ENCODE results near the gene ENPP1. TPM values are rescaled to one million over a fixed set of nuclear protein-coding genes. Genes with fewer than 3 reads are reported as not detected.

The ENPP1 gene
- total RNA-seq, 4 donors from 2014 or later = 7.9 to 35.2 (median 19.2) TPM

- Histone ChIP-seq H3K36me3 (no peaks in the 10 kb centered on the region), H3K9me3 (no peaks in the 10 kb centered on the region), H3K4me1 (peaks cover 0 to 15% (median 9%) of the 10 kb centered on the region in 4 donors), H3K27me3 (no peaks in the 10 kb centered on the region), H3K4me3 (no peak overlapping the region), H3K27ac (replicated peaks in 1 of 4) (no peak overlapping the region)
- 81% methylated on average over 3 of the region's 3 CpGs for WGBS
- TF ChIP-seq EP300 (IDR thresholded peaks at IDR 0.05) = no peak
- no peak for TF ChIP-seq POLR2AphosphoS5 (IDR thresholded peaks at IDR 0.05)
- no peak for TF ChIP-seq CTCF (IDR thresholded peaks at IDR 0.05)
- no peak for TF ChIP-seq POLR2A (IDR thresholded peaks at IDR 0.05; ENCODE audit: low read depth)
- no peak for DNase-seq (ENCODE audit: extremely low spot score)
- intact Hi-C loops (cut with DNase I) = no loop called here
Measured at GRCh38 chr6:131781687-131782086, 26.1 kb upstream of the ENPP1 start.

- Histone ChIP-seq H3K9me3 (no peaks in the 10 kb centered on the region), H3K27ac (replicated peaks in 1 of 4) (no peak overlapping the region), H3K4me1 (peaks cover 0 to 13% (median 10%) of the 10 kb centered on the region in 4 donors), H3K4me3 (no peak overlapping the region), H3K36me3 (no peaks in the 10 kb centered on the region), H3K27me3 (no peaks in the 10 kb centered on the region)
- intact Hi-C loops (cut with DNase I) = no loop called here
- no peak for TF ChIP-seq EP300 (IDR thresholded peaks at IDR 0.05)
- no peak for TF ChIP-seq POLR2AphosphoS5 (IDR thresholded peaks at IDR 0.05)
- no peak for TF ChIP-seq CTCF (IDR thresholded peaks at IDR 0.05)
- TF ChIP-seq POLR2A (IDR thresholded peaks at IDR 0.05; ENCODE audit: low read depth) = no peak
- WGBS = 100% methylated on average over 1 of the region's 1 CpG
- DNase-seq (ENCODE audit: extremely low spot score) = no peak
Measured at GRCh38 chr6:131782764-131783163, 25.1 kb upstream of the ENPP1 start.

- intact Hi-C loops (cut with DNase I) = no loop called here
- Histone ChIP-seq H3K36me3 (no peaks in the 10 kb centered on the region), H3K27ac (replicated peaks in 1 of 4) (no peak overlapping the region), H3K4me1 (peaks cover 0 to 13% (median 11%) of the 10 kb centered on the region in 4 donors), H3K27me3 (no peaks in the 10 kb centered on the region), H3K9me3 (no peaks in the 10 kb centered on the region), H3K4me3 (no peak overlapping the region)
- no peak for DNase-seq (ENCODE audit: extremely low spot score)
- no peak for TF ChIP-seq POLR2AphosphoS5 (IDR thresholded peaks at IDR 0.05)
- no peak for TF ChIP-seq CTCF (IDR thresholded peaks at IDR 0.05)
- no peak for TF ChIP-seq POLR2A (IDR thresholded peaks at IDR 0.05; ENCODE audit: low read depth)
- no peak for TF ChIP-seq EP300 (IDR thresholded peaks at IDR 0.05)
- whole genome bisulfite sequencing = 72% methylated on average over 1 of the region's 1 CpG
Measured at GRCh38 chr6:131784561-131784960, 23.3 kb upstream of the ENPP1 start.

- Histone ChIP-seq H3K27ac (replicated peaks in 1 of 4) (no peak overlapping the region), H3K4me3 (no peak overlapping the region), H3K27me3 (no peaks in the 10 kb centered on the region), H3K9me3 (no peaks in the 10 kb centered on the region), H3K36me3 (no peaks in the 10 kb centered on the region), H3K4me1 (peaks cover 0 to 13% (median 11%) of the 10 kb centered on the region in 4 donors)
- no peak for DNase-seq (ENCODE audit: extremely low spot score)
- intact Hi-C loops (cut with DNase I) = no loop called here
- TF ChIP-seq POLR2A (IDR thresholded peaks at IDR 0.05; ENCODE audit: low read depth) (no peak), EP300 (IDR thresholded peaks at IDR 0.05) (no peak), CTCF (IDR thresholded peaks at IDR 0.05) (no peak), POLR2AphosphoS5 (IDR thresholded peaks at IDR 0.05) (no peak)
Measured at GRCh38 chr6:131787079-131787478, 20.7 kb upstream of the ENPP1 start.

Measured in esophagus muscularis mucosa (tissue), 4 donors.